ENCODE data around the gene SPIRE1.

SPIRE1 gene

GRCh38 chr18:12398625-12399024 lies 259.3 kb downstream of the SPIRE1 start:
- no peak for TF ChIP-seq POLR2A (IDR thresholded peaks at IDR 0.05; ENCODE audit: low read depth, low read length)
- FAIRE-seq = no peak
- no peak for DNase-seq (ENCODE audit: insufficient read length, low spot score)

DNA sequence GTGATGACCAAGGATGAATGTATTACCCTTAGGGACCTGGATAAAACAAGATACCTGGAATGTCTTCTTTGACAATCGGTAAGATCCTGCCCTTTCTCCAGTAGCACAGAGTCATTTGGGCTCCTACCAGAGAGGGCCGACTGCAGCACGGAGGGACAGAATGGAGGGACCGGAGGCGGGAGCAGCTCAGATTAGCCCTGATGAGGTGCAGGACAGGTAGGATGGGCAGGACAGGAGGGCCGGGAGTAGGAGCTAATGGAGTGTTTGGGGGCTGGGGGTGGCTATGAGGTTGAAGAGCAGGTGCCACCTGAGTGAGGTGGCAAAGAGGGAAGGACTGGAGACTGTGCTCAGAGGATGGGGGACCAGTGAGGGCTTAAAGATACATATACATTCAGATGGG lies 260.1 kb downstream of the SPIRE1 start:
- TF ChIP-seq POLR2A (IDR thresholded peaks at IDR 0.05; ENCODE audit: low read depth, low read length) = no peak
- DNase-seq (ENCODE audit: insufficient read length, low spot score) (no peak), FAIRE-seq (no peak)

- FAIRE-seq = no peak
- DNase-seq (ENCODE audit: insufficient read length, low spot score) = no peak
- no peak for TF ChIP-seq POLR2A (IDR thresholded peaks at IDR 0.05; ENCODE audit: low read depth, low read length)
Measured at GRCh38 chr18:12397254-12397653, 260.7 kb downstream of the SPIRE1 start.
